ENCODE data around the gene SGK2. TPM values are rescaled to one million over a fixed set of nuclear protein-coding genes. Genes with fewer than 3 reads are reported as not detected.
A peak's percentile ranks its signal among the peaks of the same experiment; 100 is the strongest.

The SGK2 gene
- total and polyA plus RNA-seq, 2 of the 13 experiments (the other 11 are each of a cell fraction or from before 2014, with no cell fraction given): 6.2 to 29.4 TPM

DNA sequence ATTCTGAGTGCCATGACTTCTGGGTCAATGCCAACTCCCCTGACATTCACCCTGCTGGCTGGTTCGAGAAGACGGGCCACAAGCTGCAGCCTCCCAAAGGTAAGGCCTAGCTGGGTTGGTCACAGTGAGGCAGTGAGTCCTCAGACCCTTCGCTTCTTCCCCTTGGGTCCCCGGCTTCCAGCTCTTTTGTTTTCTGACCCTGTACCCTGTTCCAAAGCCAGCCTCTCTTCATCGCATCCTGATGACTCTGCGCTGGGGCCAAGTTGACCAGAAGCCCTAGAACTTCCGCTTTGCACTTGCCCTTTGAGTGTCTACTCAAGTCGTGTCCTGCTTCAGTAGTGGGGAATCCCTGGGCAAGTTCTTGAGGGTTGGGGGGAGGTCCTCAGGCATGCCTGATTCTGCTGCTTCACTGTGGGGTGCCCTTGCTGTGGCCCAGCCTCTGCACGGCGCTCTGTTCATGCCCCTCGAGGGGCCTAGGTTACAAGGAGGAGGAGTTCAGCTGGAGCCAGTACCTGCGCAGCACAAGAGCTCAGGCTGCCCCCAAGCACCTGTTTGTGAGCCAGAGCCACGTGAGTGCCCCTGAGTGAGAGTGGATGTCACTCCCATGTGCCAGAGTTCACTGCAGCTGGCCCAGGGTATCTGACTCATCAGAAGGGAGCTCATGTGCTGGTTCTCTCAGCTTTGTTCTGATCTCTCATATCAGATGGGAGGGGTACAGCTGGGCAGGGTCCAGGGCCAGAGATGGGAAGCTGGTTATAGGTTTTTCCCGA is 28.3 kb upstream of the SGK2 start (continued):
- TF ChIP-seq AHDC1 (CRISPR knock-in tag; IDR thresholded peaks at IDR 0.05; ENCODE audit: borderline replicate concordance): 0 out of 2 replicates have a peak, but pooled peaks have one; percentile 61
- TF ChIP-seq, protein P1, sequence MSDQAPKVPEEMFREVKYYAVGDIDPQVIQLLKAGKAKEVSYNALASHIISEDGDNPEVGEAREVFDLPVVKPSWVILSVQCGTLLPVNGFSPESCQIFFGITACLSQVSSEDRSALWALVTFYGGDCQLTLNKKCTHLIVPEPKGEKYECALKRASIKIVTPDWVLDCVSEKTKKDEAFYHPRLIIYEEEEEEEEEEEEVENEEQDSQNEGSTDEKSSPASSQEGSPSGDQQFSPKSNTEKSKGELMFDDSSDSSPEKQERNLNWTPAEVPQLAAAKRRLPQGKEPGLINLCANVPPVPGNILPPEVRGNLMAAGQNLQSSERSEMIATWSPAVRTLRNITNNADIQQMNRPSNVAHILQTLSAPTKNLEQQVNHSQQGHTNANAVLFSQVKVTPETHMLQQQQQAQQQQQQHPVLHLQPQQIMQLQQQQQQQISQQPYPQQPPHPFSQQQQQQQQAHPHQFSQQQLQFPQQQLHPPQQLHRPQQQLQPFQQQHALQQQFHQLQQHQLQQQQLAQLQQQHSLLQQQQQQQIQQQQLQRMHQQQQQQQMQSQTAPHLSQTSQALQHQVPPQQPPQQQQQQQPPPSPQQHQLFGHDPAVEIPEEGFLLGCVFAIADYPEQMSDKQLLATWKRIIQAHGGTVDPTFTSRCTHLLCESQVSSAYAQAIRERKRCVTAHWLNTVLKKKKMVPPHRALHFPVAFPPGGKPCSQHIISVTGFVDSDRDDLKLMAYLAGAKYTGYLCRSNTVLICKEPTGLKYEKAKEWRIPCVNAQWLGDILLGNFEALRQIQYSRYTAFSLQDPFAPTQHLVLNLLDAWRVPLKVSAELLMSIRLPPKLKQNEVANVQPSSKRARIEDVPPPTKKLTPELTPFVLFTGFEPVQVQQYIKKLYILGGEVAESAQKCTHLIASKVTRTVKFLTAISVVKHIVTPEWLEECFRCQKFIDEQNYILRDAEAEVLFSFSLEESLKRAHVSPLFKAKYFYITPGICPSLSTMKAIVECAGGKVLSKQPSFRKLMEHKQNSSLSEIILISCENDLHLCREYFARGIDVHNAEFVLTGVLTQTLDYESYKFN (CRISPR knock-in tag; conservative IDR thresholded peaks at IDR 0.05): peak; percentile 89
- TF ChIP-seq SMAD1 (CRISPR knock-in tag; IDR thresholded peaks at IDR 0.05; ENCODE audit: borderline replicate concordance, low read depth): peak; percentile 52; the same call in 1 of the 2 replicates
- TF ChIP-seq ZNF350 (CRISPR knock-in tag; IDR thresholded peaks at IDR 0.05; ENCODE audit: borderline replicate concordance, low read depth): peak; percentile 86; the same call in 1 of the 2 replicates
- TF ChIP-seq, protein P2, sequence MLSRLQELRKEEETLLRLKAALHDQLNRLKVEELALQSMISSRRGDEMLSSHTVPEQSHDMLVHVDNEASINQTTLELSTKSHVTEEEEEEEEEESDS (CRISPR knock-in tag; IDR thresholded peaks at IDR 0.05; ENCODE audit: borderline replicate concordance): 0 out of 2 replicates have a peak, but pooled peaks have one; percentile 71
- no peak for TF ChIP-seq SMARCC2 (IDR thresholded peaks at IDR 0.05)
- TF ChIP-seq ZNF331 (CRISPR knock-in tag; IDR thresholded peaks at IDR 0.05): peak; percentile 89
- peak; percentile 97 for TF ChIP-seq ARHGAP35 (CRISPR knock-in tag; IDR thresholded peaks at IDR 0.05; ENCODE audit: borderline replicate concordance)
- peak; percentile 83; the same call in 1 of the 2 replicates for TF ChIP-seq ZNF776 (CRISPR knock-in tag; IDR thresholded peaks at IDR 0.05)
- no peak for TF ChIP-seq HNF1A (IDR thresholded peaks at IDR 0.05; ENCODE audit: low read depth)
- TF ChIP-seq HNF1A (CRISPR knock-in tag; IDR thresholded peaks at IDR 0.05; ENCODE audit: borderline replicate concordance): no peak
- TF ChIP-seq ZNF615 (CRISPR knock-in tag; IDR thresholded peaks at IDR 0.05; ENCODE audit: borderline replicate concordance): no peak; the same call in 1 of the 2 replicates

All from HepG2 (cell line).